Neural progenitor cell (in vitro differentiated cells): ENCODE data around the gene CAPN15. TPM values are rescaled to one million over a fixed set of nuclear protein-coding genes. Genes with fewer than 3 reads are reported as not detected.
A peak's percentile ranks its signal among the peaks of the same experiment; 100 is the strongest.

Experiments used
- DNase-seq: peaks from one replicate; pipeline ENCODE4 v3.0.0-alpha.2; 2016; ENCODE audit warnings: low spot score
- H2AFZ ChIP-seq: fragments of 200-600 bp; sonication (generic); replicated peaks from 2 replicates; pipeline ENCODE4 v1.6.1; 2016; ENCODE audit warnings: antibody characterized with exemption
- H3F3A ChIP-seq: fragments of 200-600 bp; sonication (generic); 2 replicates; pipeline ENCODE4 v1.6.1; 2016; ENCODE audit warnings: antibody characterized with exemption, low read depth
- H3K27ac ChIP-seq: fragments of 200-600 bp; sonication (generic); 2 replicates; pipeline ENCODE4 v1.5.1; 2016; ENCODE audit warnings: mild to moderate bottlenecking
- H3K27me3 ChIP-seq: fragments of 200-600 bp; sonication (generic); 2 replicates; pipeline ENCODE4 v1.6.1; 2016; ENCODE audit warnings: mild to moderate bottlenecking, moderate library complexity
- H3K36me3 ChIP-seq: fragments of 200-600 bp; sonication (generic); 2 replicates; pipeline ENCODE4 v1.5.1; 2016
- H3K4me1 ChIP-seq: fragments of 200-600 bp; sonication (generic); 2 replicates; pipeline ENCODE4 v1.6.1; 2016; ENCODE audit warnings: mixed run types
- H3K4me2 ChIP-seq: fragments of 200-600 bp; sonication (generic); 2 replicates; pipeline ENCODE4 v1.6.1; 2016
- H3K4me3 ChIP-seq: fragments of 200-600 bp; sonication (generic); 2 replicates; pipeline ENCODE4 v1.5.1; 2016
- H3K79me2 ChIP-seq: fragments of 200-600 bp; sonication (generic); 2 replicates; pipeline ENCODE4 v1.6.1; 2016; ENCODE audit warnings: low read depth
- H3K9ac ChIP-seq: fragments of 200-600 bp; sonication (generic); 2 replicates; pipeline ENCODE4 v1.6.1; 2016
- H3K9me3 ChIP-seq: fragments of 200-600 bp; sonication (generic); 2 replicates; pipeline ENCODE4 v1.5.1; 2016; ENCODE audit warnings: low read depth
- H4K20me1 ChIP-seq: fragments of 200-600 bp; sonication (generic); 2 replicates; pipeline ENCODE4 v1.6.1; 2016; ENCODE audit warnings: low read depth
- H3K27ac Mint-ChIP-seq: 3 replicates; pipeline ENCODE4 v1.8.0; 2021; ENCODE audit warnings: mixed read lengths
- H3K27me3 Mint-ChIP-seq: 2 replicates; pipeline ENCODE4 v1.8.0; 2022; ENCODE audit warnings: low read depth, mild to moderate bottlenecking, inconsistent platforms, moderate library complexity, mixed read lengths; ENCODE audit not compliant: insufficient read depth
- H3K36me3 Mint-ChIP-seq: 3 replicates; pipeline ENCODE4 v1.8.0; 2021; ENCODE audit warnings: mixed read lengths
- H3K4me1 Mint-ChIP-seq: 3 replicates; pipeline ENCODE4 v1.8.0; 2021; ENCODE audit warnings: mixed read lengths
- H3K4me3 Mint-ChIP-seq: 3 replicates; pipeline ENCODE4 v1.8.0; 2021; ENCODE audit warnings: mild to moderate bottlenecking, moderate library complexity, mixed read lengths
- H3K9me3 Mint-ChIP-seq: 3 replicates; pipeline ENCODE4 v1.8.0; 2020; ENCODE audit warnings: mixed read lengths
- EZH2 ChIP-seq: fragments of 200-600 bp; sonication (generic); IDR thresholded peaks from 2 replicates; pipeline ENCODE4 v1.6.1; 2017; ENCODE audit warnings: antibody characterized with exemption, mild to moderate bottlenecking, moderate library complexity
- EZH2phosphoT487 ChIP-seq: fragments of 200-600 bp; sonication (generic); IDR thresholded peaks from 2 replicates; pipeline ENCODE4 v1.6.1; 2017; ENCODE audit warnings: antibody characterized with exemption
- total RNA-seq: library from RNA; depleted of rRNA; stranded (reverse); fragments of >200 nt; gene quantifications from 2 replicates; pipeline ENCODE4 v1.2.3, GENCODE V29; 2015; ENCODE audit warnings: low replicate concordance
- TF ChIP-seq, protein P1 (sequence below): fragments of 200-600 bp; sonication (generic); IDR thresholded peaks from 2 replicates; pipeline ENCODE4 v1.5.1; 2017; ENCODE audit warnings: antibody characterized with exemption, mild to moderate bottlenecking

Gene CAPN15
- total RNA-seq, 1 donor from 2014 or later: 6.8 TPM

GRCh38 chr16:537415-538335, 10.2 kb downstream of the CAPN15 start:
- Mint-ChIP-seq H3K4me3 (no peak overlapping the region), H3K36me3 (peaks cover 5% of the 10 kb centered on the region), H3K4me1 (no peaks in the 10 kb centered on the region), H3K27ac (no peak overlapping the region), H3K9me3 (no peaks in the 10 kb centered on the region), H3K27me3 (peaks cover 4% of the 10 kb centered on the region)
- no peak overlapping the region for H2AFZ ChIP-seq
- no peak overlapping the region for H3K4me3 ChIP-seq
- H3K36me3 ChIP-seq: no peaks in the 10 kb centered on the region
- H3K4me1 ChIP-seq: no peaks in the 10 kb centered on the region
- peaks cover 5% of the 10 kb centered on the region for H3F3A ChIP-seq
- no peaks in the 10 kb centered on the region for H3K9me3 ChIP-seq
- no peak overlapping the region for H3K27ac ChIP-seq
- TF ChIP-seq EZH2: no peak
- TF ChIP-seq, protein P1, sequence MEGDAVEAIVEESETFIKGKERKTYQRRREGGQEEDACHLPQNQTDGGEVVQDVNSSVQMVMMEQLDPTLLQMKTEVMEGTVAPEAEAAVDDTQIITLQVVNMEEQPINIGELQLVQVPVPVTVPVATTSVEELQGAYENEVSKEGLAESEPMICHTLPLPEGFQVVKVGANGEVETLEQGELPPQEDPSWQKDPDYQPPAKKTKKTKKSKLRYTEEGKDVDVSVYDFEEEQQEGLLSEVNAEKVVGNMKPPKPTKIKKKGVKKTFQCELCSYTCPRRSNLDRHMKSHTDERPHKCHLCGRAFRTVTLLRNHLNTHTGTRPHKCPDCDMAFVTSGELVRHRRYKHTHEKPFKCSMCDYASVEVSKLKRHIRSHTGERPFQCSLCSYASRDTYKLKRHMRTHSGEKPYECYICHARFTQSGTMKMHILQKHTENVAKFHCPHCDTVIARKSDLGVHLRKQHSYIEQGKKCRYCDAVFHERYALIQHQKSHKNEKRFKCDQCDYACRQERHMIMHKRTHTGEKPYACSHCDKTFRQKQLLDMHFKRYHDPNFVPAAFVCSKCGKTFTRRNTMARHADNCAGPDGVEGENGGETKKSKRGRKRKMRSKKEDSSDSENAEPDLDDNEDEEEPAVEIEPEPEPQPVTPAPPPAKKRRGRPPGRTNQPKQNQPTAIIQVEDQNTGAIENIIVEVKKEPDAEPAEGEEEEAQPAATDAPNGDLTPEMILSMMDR: peak; percentile 29
- H4K20me1 ChIP-seq: peaks cover 49% of the 10 kb centered on the region
- no peak for DNase-seq
- no peak overlapping the region for H3K9ac ChIP-seq
- peaks cover 34% of the 10 kb centered on the region for H3K79me2 ChIP-seq
- H3K27me3 ChIP-seq: no peaks in the 10 kb centered on the region
- no peak overlapping the region for H3K4me2 ChIP-seq

DNA sequence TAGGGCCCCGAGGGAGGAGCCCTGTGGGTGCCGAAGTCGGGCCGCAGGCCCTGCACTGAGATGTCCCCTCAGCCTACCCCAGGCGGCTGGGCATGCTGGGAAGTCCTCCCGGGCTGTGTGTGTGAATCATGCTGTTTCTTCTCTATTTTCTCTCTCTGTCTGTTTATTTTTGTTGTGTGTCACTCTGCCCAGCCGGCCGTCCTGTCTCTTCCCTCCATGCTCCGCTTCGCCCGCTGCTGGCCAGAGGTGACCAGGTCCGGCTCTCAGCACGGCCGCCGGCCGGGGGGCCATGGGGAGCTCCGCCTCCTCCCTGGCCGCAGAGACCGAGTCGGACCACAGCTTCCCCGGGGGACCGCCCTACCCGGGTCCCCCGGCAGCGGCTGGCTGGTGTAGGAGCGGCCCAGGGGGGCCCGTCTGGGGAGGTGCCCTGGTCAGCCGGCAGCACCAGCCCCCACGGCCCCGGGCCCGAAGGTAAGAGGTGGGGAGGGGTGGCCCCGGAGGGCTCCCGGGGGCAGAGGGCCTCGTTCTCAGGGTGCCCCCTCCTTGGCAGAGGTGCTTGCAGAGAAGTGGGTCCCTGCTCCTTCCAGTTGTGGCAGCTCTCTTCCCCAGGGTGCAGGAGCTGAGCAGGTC, 12.5 kb downstream of the CAPN15 start:
- Histone ChIP-seq H3K9me3 (no peaks in the 10 kb centered on the region), H3K4me1 (no peaks in the 10 kb centered on the region), H4K20me1 (peaks cover 26% of the 10 kb centered on the region), H2AFZ (no peak overlapping the region), H3K27me3 (no peaks in the 10 kb centered on the region), H3F3A (no peaks in the 10 kb centered on the region), H3K4me2 (no peak overlapping the region), H3K27ac (no peak overlapping the region), H3K79me2 (peaks cover 12% of the 10 kb centered on the region), H3K4me3 (no peak overlapping the region), H3K36me3 (no peaks in the 10 kb centered on the region), H3K9ac (no peak overlapping the region)
- Mint-ChIP-seq H3K27ac (no peak overlapping the region), H3K36me3 (peaks cover 5% of the 10 kb centered on the region), H3K27me3 (peaks cover 5% of the 10 kb centered on the region), H3K9me3 (no peaks in the 10 kb centered on the region), H3K4me1 (no peaks in the 10 kb centered on the region), H3K4me3 (no peak overlapping the region)
- no peak for DNase-seq
- TF ChIP-seq EZH2phosphoT487 (no peak), EZH2 (no peak)
- TF ChIP-seq, protein P1: no peak

DNA sequence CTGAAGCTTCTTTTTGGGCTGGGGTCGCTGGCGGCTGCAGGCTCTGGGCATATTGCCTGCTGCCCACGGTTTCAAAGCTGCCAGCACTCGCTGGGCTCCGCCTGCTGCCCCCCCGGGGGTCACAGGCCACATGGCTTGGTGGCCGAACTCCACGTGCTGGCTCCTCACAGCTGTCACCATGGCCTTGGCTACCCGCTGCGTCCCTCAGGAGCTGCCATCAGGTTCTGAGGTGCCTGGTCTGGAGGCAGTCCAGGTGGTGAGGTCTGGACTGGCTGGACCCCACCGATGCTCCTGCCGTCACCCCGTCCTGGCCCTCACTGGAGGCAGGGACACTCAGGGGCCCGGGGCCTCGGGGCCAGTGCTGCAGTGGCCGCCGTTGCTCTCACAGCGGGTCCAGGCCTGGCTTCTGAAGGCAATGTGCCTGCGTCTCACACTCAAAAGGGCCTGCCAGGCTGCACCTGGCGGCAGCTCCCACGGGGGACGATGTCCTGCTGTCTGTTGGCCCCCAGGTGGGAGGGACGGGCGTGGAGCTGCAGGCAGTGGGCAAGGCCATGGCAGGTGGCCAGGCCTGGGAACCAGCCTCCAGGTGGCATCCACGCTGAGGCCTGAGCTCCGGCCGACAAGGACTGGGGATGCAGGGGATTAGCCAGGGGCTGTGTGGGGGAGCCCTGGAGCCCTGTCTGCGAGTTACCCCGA, 13.3 kb downstream of the CAPN15 start:
- peaks cover 20% of the 10 kb centered on the region for H4K20me1 ChIP-seq
- no peak overlapping the region for H3K4me3 ChIP-seq
- no peak overlapping the region for H3K4me2 ChIP-seq
- peaks cover 5% of the 10 kb centered on the region for H3K27me3 Mint-ChIP-seq
- H3K4me1 Mint-ChIP-seq: no peaks in the 10 kb centered on the region
- H3K9me3 ChIP-seq: no peaks in the 10 kb centered on the region
- no peak overlapping the region for H3K27ac ChIP-seq
- H2AFZ ChIP-seq: no peak overlapping the region
- no peak overlapping the region for H3K27ac Mint-ChIP-seq
- peaks cover 5% of the 10 kb centered on the region for H3K36me3 Mint-ChIP-seq
- no peak overlapping the region for H3K9ac ChIP-seq
- TF ChIP-seq, protein P1: no peak
- TF ChIP-seq EZH2: no peak
- no peak for TF ChIP-seq EZH2phosphoT487
- no peaks in the 10 kb centered on the region for H3K27me3 ChIP-seq
- no peaks in the 10 kb centered on the region for H3K4me1 ChIP-seq
- no peak for DNase-seq
- H3K79me2 ChIP-seq: peaks cover 6% of the 10 kb centered on the region
- no peaks in the 10 kb centered on the region for H3K9me3 Mint-ChIP-seq
- H3K36me3 ChIP-seq: no peaks in the 10 kb centered on the region
- H3F3A ChIP-seq: no peaks in the 10 kb centered on the region
- H3K4me3 Mint-ChIP-seq: no peak overlapping the region
